RWPE2 (cell line): ENCODE results near the gene CACFD1.

Source experiments
- ATAC-seq: fragments of 200-7000 bp; cut with Tn5 transposase; 3 replicates; pipeline ENCODE4 v1.9.1; 2021; ENCODE audit warnings: low read depth
- DNase-seq: peaks from one replicate; pipeline ENCODE4 v3.0.0-alpha.2; 2020; ENCODE audit warnings: low spot score
- H3K27ac ChIP-seq: fragments of 450-650 bp; 2 replicates; pipeline ENCODE4 v1.5.1; 2017; ENCODE audit warnings: mild to moderate bottlenecking; ENCODE audit not compliant: poor library complexity, severe bottlenecking
- H3K27me3 ChIP-seq: fragments of 250-450 bp; sonication (Bioruptor Pico); 2 replicates; pipeline ENCODE4 v1.5.1; 2021; ENCODE audit warnings: mild to moderate bottlenecking, moderate library complexity; ENCODE audit not compliant: insufficient read depth, poor library complexity, severe bottlenecking
- H3K36me3 ChIP-seq: fragments of 250-450 bp; sonication (Bioruptor Pico); 2 replicates; pipeline ENCODE4 v1.5.1; 2020; ENCODE audit warnings: low read depth, mild to moderate bottlenecking, moderate library complexity
- H3K4me1 ChIP-seq: fragments of 250-450 bp; sonication (Bioruptor Pico); 2 replicates; pipeline ENCODE4 v1.5.1; 2021; ENCODE audit warnings: mild to moderate bottlenecking, moderate library complexity; ENCODE audit not compliant: insufficient read depth, poor library complexity, severe bottlenecking
- H3K4me3 ChIP-seq: fragments of 250-450 bp; sonication (Bioruptor Pico); 2 replicates; pipeline ENCODE4 v1.5.1; 2021; ENCODE audit warnings: mild to moderate bottlenecking, moderate library complexity; ENCODE audit not compliant: severe bottlenecking
- H3K9me3 ChIP-seq: fragments of 250-450 bp; sonication (Bioruptor Pico); 2 replicates; pipeline ENCODE4 v1.5.1; 2021; ENCODE audit warnings: mild to moderate bottlenecking, moderate library complexity; ENCODE audit not compliant: severe bottlenecking
- TF ChIP-seq, protein P1 (sequence below): fragments of 450-650 bp; IDR thresholded peaks from one replicate; pipeline ENCODE4 v1.5.1; 2017; ENCODE audit warnings: mild to moderate bottlenecking, moderate library complexity; ENCODE audit not compliant: poor library complexity, severe bottlenecking

The CACFD1 gene

DNA sequence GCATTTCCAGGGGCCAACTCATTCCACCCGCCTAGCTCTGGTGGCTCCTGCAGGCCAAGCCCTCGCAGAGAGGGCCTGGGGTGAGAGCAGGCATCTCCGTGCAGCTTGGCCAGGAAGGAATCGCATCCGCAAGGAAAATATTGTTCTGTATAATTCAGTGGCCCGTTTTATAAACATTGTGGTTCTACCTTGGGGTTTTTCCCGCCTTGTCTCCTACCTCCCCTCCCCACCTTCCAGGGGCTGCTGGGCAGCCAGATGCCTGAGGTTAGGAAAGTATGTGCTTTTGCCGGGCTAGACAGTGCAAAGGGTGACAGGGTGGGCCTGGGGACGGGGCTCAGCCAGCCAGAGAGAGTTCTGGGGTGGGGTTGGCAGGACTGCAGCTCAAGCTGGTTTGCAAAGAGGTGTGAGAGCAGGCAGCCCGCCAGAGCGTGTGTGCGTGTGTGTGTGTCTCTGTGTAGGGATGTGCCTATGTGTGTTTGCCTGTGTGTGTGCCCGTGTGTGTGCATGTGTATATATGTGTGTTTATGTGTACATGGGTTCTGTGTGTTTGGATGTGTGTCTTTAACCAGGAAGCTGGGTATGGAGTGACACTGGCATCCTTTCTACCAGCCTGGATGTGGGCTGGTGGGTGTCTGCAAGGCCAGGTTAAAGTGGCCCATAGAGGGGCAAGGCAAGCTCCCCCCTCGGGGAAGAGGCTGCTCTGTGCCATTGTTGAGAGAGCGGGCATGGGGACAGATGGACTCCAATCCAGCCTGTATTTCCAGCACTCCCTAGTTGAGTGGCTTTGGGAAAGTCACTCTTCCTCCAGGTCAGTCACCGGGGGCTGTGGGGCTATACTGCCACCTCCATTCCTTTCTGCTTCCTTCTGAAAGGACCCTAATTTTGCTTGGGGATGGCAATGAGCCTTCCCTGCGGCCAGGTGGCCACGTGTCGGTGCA lies 29.7 kb downstream of the CACFD1 start:
- Histone ChIP-seq H3K9me3 (no peaks in the 10 kb centered on the region), H3K36me3 (no peaks in the 10 kb centered on the region), H3K27ac (no peak overlapping the region), H3K27me3 (no peaks in the 10 kb centered on the region), H3K4me3 (no peak overlapping the region), H3K4me1 (no peaks in the 10 kb centered on the region)
- TF ChIP-seq, protein P1, sequence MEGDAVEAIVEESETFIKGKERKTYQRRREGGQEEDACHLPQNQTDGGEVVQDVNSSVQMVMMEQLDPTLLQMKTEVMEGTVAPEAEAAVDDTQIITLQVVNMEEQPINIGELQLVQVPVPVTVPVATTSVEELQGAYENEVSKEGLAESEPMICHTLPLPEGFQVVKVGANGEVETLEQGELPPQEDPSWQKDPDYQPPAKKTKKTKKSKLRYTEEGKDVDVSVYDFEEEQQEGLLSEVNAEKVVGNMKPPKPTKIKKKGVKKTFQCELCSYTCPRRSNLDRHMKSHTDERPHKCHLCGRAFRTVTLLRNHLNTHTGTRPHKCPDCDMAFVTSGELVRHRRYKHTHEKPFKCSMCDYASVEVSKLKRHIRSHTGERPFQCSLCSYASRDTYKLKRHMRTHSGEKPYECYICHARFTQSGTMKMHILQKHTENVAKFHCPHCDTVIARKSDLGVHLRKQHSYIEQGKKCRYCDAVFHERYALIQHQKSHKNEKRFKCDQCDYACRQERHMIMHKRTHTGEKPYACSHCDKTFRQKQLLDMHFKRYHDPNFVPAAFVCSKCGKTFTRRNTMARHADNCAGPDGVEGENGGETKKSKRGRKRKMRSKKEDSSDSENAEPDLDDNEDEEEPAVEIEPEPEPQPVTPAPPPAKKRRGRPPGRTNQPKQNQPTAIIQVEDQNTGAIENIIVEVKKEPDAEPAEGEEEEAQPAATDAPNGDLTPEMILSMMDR, result no peak
- no peak for ATAC-seq
- no peak for DNase-seq

DNA sequence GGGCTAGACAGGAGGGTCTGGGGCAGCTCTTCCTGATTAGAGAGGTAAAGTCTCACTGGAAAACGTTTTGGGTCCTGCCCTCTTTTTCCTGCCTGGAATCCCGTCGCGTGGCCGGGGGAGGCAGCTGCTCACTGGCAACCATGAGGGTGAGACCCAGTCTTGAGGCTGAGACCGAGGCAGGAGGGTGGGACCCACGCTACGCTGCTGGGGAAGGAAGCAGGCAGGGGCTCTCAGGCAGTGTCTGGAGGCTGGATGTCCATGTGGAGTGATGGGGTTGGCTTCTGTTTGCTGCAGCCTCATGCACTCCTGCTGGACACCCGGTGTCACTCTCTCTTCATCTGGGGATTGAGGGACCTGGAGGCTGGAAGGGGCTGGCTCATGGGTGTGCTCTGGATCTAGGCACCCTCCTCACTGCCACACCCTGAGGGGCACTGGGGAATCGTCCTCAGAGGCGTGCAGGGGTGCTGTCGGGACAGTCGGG lies 30.5 kb downstream of the CACFD1 start:
- Histone ChIP-seq H3K36me3 (no peaks in the 10 kb centered on the region), H3K27me3 (no peaks in the 10 kb centered on the region), H3K9me3 (no peaks in the 10 kb centered on the region), H3K4me1 (no peaks in the 10 kb centered on the region), H3K27ac (no peak overlapping the region), H3K4me3 (no peak overlapping the region)
- TF ChIP-seq, protein P1, result no peak
- ATAC-seq, result no peak
- no peak for DNase-seq

GRCh38 chr9:133490865-133491655 lies 31.3 kb downstream of the CACFD1 start:
- Histone ChIP-seq H3K27ac (no peak overlapping the region), H3K27me3 (no peaks in the 10 kb centered on the region), H3K36me3 (no peaks in the 10 kb centered on the region), H3K9me3 (no peaks in the 10 kb centered on the region), H3K4me3 (no peak overlapping the region), H3K4me1 (no peaks in the 10 kb centered on the region)
- TF ChIP-seq, protein P1, result no peak
- DNase-seq, result no peak
- ATAC-seq, result no peak

DNA sequence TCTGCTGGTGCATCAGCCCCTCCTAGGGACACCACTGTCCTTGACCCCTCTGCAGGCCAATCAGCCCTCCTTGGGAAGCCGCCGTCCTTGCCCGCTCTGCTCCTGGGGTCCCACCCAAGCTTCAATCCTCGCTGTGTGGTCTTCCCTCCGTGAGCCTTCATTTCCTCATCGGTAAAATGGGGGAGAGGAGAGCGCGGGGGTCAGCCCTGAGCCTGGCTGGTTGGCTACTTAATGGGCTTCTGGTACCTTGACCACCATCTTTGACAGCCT lies 31.8 kb downstream of the CACFD1 start:
- TF ChIP-seq, protein P1, result no peak
- H3K4me1 ChIP-seq, result no peaks in the 10 kb centered on the region
- no peaks in the 10 kb centered on the region for H3K9me3 ChIP-seq
- no peak overlapping the region for H3K4me3 ChIP-seq
- no peaks in the 10 kb centered on the region for H3K36me3 ChIP-seq
- H3K27ac ChIP-seq, result no peak overlapping the region
- DNase-seq (no peak), ATAC-seq (no peak)
- no peaks in the 10 kb centered on the region for H3K27me3 ChIP-seq
